ENCODE data around the gene IL6R.

Gene IL6R

DNA sequence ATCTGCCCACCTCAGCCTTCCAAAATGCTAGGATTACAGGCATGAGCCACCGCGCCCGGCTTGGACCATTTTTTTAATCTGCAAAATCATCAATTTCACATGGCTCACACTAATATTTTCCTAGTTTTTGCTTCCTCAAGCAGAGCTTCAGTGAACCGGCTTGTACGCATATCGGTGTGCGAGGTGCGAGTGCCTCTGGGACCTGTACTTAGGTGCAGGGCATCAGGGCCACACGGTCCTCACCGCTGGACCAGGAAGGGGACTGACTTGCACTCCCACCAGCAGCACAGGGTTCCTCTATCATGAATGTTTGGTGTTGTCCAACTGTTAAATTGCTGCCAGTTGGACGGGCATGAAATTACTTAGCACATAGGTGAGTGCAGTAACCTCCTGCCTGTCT is 112.5 kb downstream of the IL6R start:
- DNase-seq (ENCODE audit: low read depth in 2 of 2), result no peak

All from stimulated activated CD4-positive, alpha-beta T cell treated with anti-CD3 and anti-CD28 coated beads, Interleukin-12 subunit alpha, Interleukin-12 subunit beta, amount 100 ng/mL, for 24 hours (primary cell).